Mesothelial cell of epicardium (in vitro differentiated cells): ENCODE data around the gene LRRC61. TPM values are rescaled to one million over a fixed set of nuclear protein-coding genes. Genes with fewer than 3 reads are reported as not detected.
"Not testable (repeated sequence)": the region's sequence is repeated elsewhere in the genome, so short reads cannot be mapped to it uniquely, and the experiment has no call there.

ENCODE experiments used
- DNase-seq, 2 experiments: peaks; one replicate each; pipeline ENCODE4 v3.0.0; 2021; ENCODE audit warnings: low spot score in 2 of 2; ENCODE audit not compliant: unreplicated experiment in 2 of 2
- H3K27ac Mint-ChIP-seq: 2 replicates; pipeline ENCODE4 v1.8.0; 2021; ENCODE audit warnings: mixed read lengths
- H3K27me3 Mint-ChIP-seq: 2 replicates; pipeline ENCODE4 v1.8.0; 2021; ENCODE audit warnings: low read depth, mixed read lengths
- H3K36me3 Mint-ChIP-seq: 2 replicates; pipeline ENCODE4 v1.8.0; 2021; ENCODE audit warnings: mixed read lengths
- H3K4me1 Mint-ChIP-seq: 2 replicates; pipeline ENCODE4 v1.8.0; 2021; ENCODE audit warnings: mixed read lengths
- H3K4me3 Mint-ChIP-seq: 2 replicates; pipeline ENCODE4 v1.8.0; 2021; ENCODE audit warnings: mild to moderate bottlenecking, moderate library complexity, mixed read lengths
- H3K9me3 Mint-ChIP-seq: 2 replicates; pipeline ENCODE4 v1.8.0; 2021; ENCODE audit warnings: mixed read lengths
- total RNA-seq: library from RNA; stranded (reverse); gene quantifications from 3 replicates; pipeline ENCODE4 v1.2.1, GENCODE V29; 2021
- TF ChIP-seq, protein P1 (sequence below): fragments of 200-600 bp; sonication (generic); IDR thresholded peaks from one replicate; pipeline ENCODE4 v1.5.0; 2021; ENCODE audit warnings: antibody characterized with exemption; ENCODE audit not compliant: unreplicated experiment

The LRRC61 gene
- total RNA-seq, 1 donor from 2014 or later, result 4.0 TPM

GRCh38 chr7:150290317-150290716, 32.8 kb upstream of the LRRC61 start:
- not testable (repeated sequence) for H3K9me3 Mint-ChIP-seq, H3K27me3 Mint-ChIP-seq, H3K4me1 Mint-ChIP-seq, H3K27ac Mint-ChIP-seq, H3K36me3 Mint-ChIP-seq, DNase-seq, H3K4me3 Mint-ChIP-seq

- H3K9me3 Mint-ChIP-seq, H3K27ac Mint-ChIP-seq, H3K4me1 Mint-ChIP-seq, H3K36me3 Mint-ChIP-seq, H3K4me3 Mint-ChIP-seq, DNase-seq, H3K27me3 Mint-ChIP-seq: not testable (repeated sequence)
Observed at GRCh38 chr7:150295027-150295426, 28.1 kb upstream of the LRRC61 start.

GRCh38 chr7:150295614-150296013, 27.5 kb upstream of the LRRC61 start:
- H3K4me1 Mint-ChIP-seq, DNase-seq, H3K4me3 Mint-ChIP-seq, H3K27me3 Mint-ChIP-seq, H3K36me3 Mint-ChIP-seq, H3K9me3 Mint-ChIP-seq, H3K27ac Mint-ChIP-seq: not testable (repeated sequence)

DNA sequence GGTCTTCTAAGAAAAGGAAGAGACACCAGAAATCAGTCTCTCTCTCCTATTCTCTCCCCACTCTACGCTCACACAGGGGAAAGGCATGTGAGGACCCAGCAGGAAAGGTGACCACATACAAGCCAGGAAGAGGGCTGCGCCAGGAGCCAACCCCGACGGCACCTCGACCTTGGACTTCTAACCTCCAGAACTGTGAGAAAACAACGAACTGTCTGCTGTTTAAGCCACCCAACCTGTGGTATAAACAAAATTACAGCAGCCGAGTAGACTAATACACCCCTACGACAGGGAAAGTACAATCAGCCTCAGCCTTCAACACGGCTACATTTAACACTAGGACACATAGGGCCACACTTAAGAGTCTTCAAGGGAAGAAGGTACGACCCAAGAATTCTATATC, 26.4 kb upstream of the LRRC61 start:
- H3K4me1 Mint-ChIP-seq, H3K27me3 Mint-ChIP-seq, H3K4me3 Mint-ChIP-seq, H3K27ac Mint-ChIP-seq, H3K9me3 Mint-ChIP-seq, DNase-seq, H3K36me3 Mint-ChIP-seq: not testable (repeated sequence)

- H3K4me3 Mint-ChIP-seq, DNase-seq, H3K27me3 Mint-ChIP-seq, H3K36me3 Mint-ChIP-seq, H3K27ac Mint-ChIP-seq, H3K9me3 Mint-ChIP-seq, H3K4me1 Mint-ChIP-seq: not testable (repeated sequence)
Observed at GRCh38 chr7:150297978-150298377, 25.2 kb upstream of the LRRC61 start.

GRCh38 chr7:150302908-150303310, 20.2 kb upstream of the LRRC61 start:
- H3K4me1 Mint-ChIP-seq, DNase-seq, H3K27ac Mint-ChIP-seq, H3K9me3 Mint-ChIP-seq, H3K36me3 Mint-ChIP-seq, H3K4me3 Mint-ChIP-seq, H3K27me3 Mint-ChIP-seq: not testable (repeated sequence)

DNA sequence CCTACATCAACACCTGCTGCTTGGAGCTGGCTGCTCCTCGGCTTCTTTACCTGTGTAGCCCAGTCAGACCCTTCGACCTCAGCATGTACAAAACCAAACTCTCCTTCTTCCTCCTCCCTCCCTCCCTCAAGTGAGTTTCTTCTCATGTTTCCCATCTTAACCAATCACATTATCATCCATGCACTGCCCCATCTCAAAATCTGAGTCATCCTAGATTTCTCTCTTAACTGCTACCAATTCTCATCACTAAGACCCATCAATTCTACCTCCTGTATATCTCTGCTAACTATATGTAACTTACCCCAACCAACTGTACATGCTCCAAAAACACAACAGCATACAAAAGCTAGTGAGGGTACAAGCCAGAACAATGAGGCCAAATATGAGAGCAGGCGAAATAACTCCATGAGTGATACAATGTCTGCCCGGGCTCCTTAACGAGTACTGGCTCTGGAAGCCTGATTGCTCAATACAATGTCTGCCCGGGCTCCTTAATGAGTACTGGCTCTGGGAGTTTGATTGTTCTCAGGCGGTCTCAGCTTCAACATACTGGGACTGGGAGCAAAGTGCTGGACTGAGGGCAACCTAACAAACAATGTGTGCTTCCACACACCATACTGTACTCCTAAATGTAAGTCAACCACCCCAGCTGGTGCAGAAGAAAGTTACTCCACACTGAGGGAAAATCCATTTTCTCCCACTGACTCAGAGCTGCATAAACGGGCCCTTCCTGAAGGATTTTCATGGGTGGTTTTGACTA, 18.5 kb upstream of the LRRC61 start:
- not testable (repeated sequence) for H3K36me3 Mint-ChIP-seq, H3K9me3 Mint-ChIP-seq, H3K27me3 Mint-ChIP-seq, H3K27ac Mint-ChIP-seq, H3K4me1 Mint-ChIP-seq, DNase-seq, H3K4me3 Mint-ChIP-seq

DNA sequence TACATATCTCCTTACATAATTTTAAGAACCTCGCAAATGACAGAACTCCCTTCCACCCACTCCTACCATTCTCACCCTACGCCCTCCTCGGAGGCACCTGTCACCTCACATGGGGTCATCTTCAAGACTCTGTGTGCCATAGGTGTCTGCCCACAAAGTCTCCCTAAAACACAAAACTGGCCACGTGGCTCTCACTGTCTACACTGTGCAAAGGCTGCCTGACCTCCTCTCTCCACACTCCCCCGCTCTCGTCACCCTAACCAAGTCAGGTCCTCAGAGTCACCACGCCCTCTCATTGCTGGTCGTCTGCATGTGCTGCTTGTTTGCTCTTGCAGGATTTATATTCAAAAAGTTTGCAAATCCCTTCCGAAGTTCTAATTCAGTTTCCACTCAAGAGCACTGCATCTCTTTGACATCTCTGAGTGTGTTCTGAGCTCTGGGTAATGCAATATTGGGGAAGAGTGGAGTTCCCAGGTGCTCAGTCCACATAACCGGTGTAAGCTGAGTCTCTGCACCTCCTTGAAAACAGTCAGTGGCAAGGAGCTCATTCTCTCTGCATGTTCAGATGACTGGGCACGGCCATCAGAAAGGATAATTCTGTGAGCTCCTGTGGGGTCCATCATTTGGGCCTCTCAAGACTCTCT, 17.8 kb upstream of the LRRC61 start:
- not testable (repeated sequence) for H3K36me3 Mint-ChIP-seq, DNase-seq, H3K27ac Mint-ChIP-seq, H3K9me3 Mint-ChIP-seq, H3K27me3 Mint-ChIP-seq, H3K4me1 Mint-ChIP-seq, H3K4me3 Mint-ChIP-seq

DNA sequence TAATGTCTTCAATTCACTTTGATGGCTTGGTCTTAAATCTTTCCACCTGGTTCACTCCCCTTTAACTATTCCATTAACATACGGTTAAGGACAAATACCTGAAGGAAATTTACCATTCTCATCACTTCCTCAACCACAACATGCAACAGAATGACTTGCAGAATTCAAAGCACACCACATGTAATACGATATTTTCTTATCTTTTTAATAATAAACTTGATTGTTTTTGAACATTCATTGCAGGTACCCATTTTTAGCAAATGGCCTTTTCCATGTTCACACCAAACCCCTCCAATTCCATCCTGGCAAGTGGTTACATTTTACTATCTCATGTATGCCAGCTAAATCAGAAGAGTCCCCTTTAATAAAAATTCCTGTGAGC, 17.3 kb upstream of the LRRC61 start:
- not testable (repeated sequence) for H3K27ac Mint-ChIP-seq, H3K4me1 Mint-ChIP-seq, H3K36me3 Mint-ChIP-seq, H3K9me3 Mint-ChIP-seq, H3K4me3 Mint-ChIP-seq, DNase-seq, H3K27me3 Mint-ChIP-seq

- H3K27ac Mint-ChIP-seq, H3K4me3 Mint-ChIP-seq, H3K4me1 Mint-ChIP-seq: not testable (repeated sequence)
Observed at GRCh38 chr7:150306377-150306776, 16.8 kb upstream of the LRRC61 start.

GRCh38 chr7:150307129-150307528, 16.0 kb upstream of the LRRC61 start:
- TF ChIP-seq, protein P1, sequence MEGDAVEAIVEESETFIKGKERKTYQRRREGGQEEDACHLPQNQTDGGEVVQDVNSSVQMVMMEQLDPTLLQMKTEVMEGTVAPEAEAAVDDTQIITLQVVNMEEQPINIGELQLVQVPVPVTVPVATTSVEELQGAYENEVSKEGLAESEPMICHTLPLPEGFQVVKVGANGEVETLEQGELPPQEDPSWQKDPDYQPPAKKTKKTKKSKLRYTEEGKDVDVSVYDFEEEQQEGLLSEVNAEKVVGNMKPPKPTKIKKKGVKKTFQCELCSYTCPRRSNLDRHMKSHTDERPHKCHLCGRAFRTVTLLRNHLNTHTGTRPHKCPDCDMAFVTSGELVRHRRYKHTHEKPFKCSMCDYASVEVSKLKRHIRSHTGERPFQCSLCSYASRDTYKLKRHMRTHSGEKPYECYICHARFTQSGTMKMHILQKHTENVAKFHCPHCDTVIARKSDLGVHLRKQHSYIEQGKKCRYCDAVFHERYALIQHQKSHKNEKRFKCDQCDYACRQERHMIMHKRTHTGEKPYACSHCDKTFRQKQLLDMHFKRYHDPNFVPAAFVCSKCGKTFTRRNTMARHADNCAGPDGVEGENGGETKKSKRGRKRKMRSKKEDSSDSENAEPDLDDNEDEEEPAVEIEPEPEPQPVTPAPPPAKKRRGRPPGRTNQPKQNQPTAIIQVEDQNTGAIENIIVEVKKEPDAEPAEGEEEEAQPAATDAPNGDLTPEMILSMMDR, result no peak
- DNase-seq, result no peak
- no peaks in the 10 kb centered on the region for H3K36me3 Mint-ChIP-seq
- no peaks in the 10 kb centered on the region for H3K27me3 Mint-ChIP-seq
- no peak overlapping the region for H3K27ac Mint-ChIP-seq
- H3K4me1 Mint-ChIP-seq, result no peaks in the 10 kb centered on the region
- H3K9me3 Mint-ChIP-seq, result no peaks in the 10 kb centered on the region
- H3K4me3 Mint-ChIP-seq, result no peak overlapping the region

More at GRCh38 chr7:150306377-150306776, 16.8 kb upstream of the LRRC61 start:
- H3K36me3 Mint-ChIP-seq, DNase-seq, H3K9me3 Mint-ChIP-seq, H3K27me3 Mint-ChIP-seq: not testable (repeated sequence)
